ENCODE data around the gene LSAMP. TPM values are rescaled to one million over a fixed set of nuclear protein-coding genes. Genes with fewer than 3 reads are reported as not detected.

The LSAMP gene
- total RNA-seq, 1 experiment from 2014 or later, result not detected

- Histone ChIP-seq H3K4me1 (no peaks in the 10 kb centered on the region), H3K27me3 (replicated peaks; ENCODE audit: control insufficient read depth, insufficient read depth, low read length) (no peaks in the 10 kb centered on the region), H3K4me3 (ENCODE audit: low read depth, low read length) (no peak overlapping the region), H3K9me3 (no peaks in the 10 kb centered on the region), H3K36me3 (ENCODE audit: control insufficient read depth, insufficient read depth, low read length) (no peaks in the 10 kb centered on the region)
- H3K36me3 Mint-ChIP-seq (ENCODE audit: insufficient read depth, unreplicated experiment), result no peaks in the 10 kb centered on the region
- H3K9me3 Mint-ChIP-seq (ENCODE audit: unreplicated experiment), result no peaks in the 10 kb centered on the region
- ChIA-PET CTCF (no interaction called here), POLR2A (no interaction called here)
- BruUV-seq (replicated peaks), result no TSS peak
- no peaks in the 10 kb centered on the region for H3K4me1 Mint-ChIP-seq (ENCODE audit: low read depth, unreplicated experiment)
- no peak for TF ChIP-seq CTCF (IDR thresholded peaks at IDR 0.05; ENCODE audit: insufficient read depth in 1 of 2, low read depth in 1 of 2, low read length in 1 of 2, severe bottlenecking in 1 of 2, unreplicated experiment in 1 of 2)
- no peak for DNase-seq
- no peak overlapping the region for H3K4me3 Mint-ChIP-seq (ENCODE audit: unreplicated experiment)
- no peak overlapping the region for H3K27ac Mint-ChIP-seq (ENCODE audit: unreplicated experiment)
- H3K27me3 Mint-ChIP-seq (ENCODE audit: insufficient read depth, unreplicated experiment), result no peaks in the 10 kb centered on the region
- intact Hi-C loops (cut with micrococcal nuclease; ENCODE audit: unreplicated experiment), result no loop called here
Observed at GRCh38 chr3:116192464-116192863, 252.8 kb downstream of the LSAMP start.

- Histone ChIP-seq H3K9me3 (no peaks in the 10 kb centered on the region), H3K27me3 (replicated peaks; ENCODE audit: control insufficient read depth, insufficient read depth, low read length) (no peaks in the 10 kb centered on the region), H3K36me3 (ENCODE audit: control insufficient read depth, insufficient read depth, low read length) (no peaks in the 10 kb centered on the region), H3K4me3 (ENCODE audit: low read depth, low read length) (no peak overlapping the region), H3K4me1 (no peaks in the 10 kb centered on the region)
- no peaks in the 10 kb centered on the region for H3K9me3 Mint-ChIP-seq (ENCODE audit: unreplicated experiment)
- ChIA-PET POLR2A (no interaction called here), CTCF (no interaction called here)
- intact Hi-C loops (cut with micrococcal nuclease; ENCODE audit: unreplicated experiment), result no loop called here
- H3K27ac Mint-ChIP-seq (ENCODE audit: unreplicated experiment), result no peak overlapping the region
- H3K36me3 Mint-ChIP-seq (ENCODE audit: insufficient read depth, unreplicated experiment), result no peaks in the 10 kb centered on the region
- H3K4me1 Mint-ChIP-seq (ENCODE audit: low read depth, unreplicated experiment), result no peaks in the 10 kb centered on the region
- BruUV-seq (replicated peaks), result no TSS peak
- no peak for DNase-seq
- no peaks in the 10 kb centered on the region for H3K27me3 Mint-ChIP-seq (ENCODE audit: insufficient read depth, unreplicated experiment)
- no peak overlapping the region for H3K4me3 Mint-ChIP-seq (ENCODE audit: unreplicated experiment)
- TF ChIP-seq CTCF (IDR thresholded peaks at IDR 0.05; ENCODE audit: insufficient read depth in 1 of 2, low read depth in 1 of 2, low read length in 1 of 2, severe bottlenecking in 1 of 2, unreplicated experiment in 1 of 2), result no peak
Observed at GRCh38 chr3:116191409-116191808, 253.9 kb downstream of the LSAMP start.

GRCh38 chr3:116190095-116190494 is 255.2 kb downstream of the LSAMP start:
- Histone ChIP-seq H3K9me3 (no peaks in the 10 kb centered on the region), H3K4me1 (no peaks in the 10 kb centered on the region), H3K4me3 (ENCODE audit: low read depth, low read length) (no peak overlapping the region), H3K36me3 (ENCODE audit: control insufficient read depth, insufficient read depth, low read length) (no peaks in the 10 kb centered on the region), H3K27me3 (replicated peaks; ENCODE audit: control insufficient read depth, insufficient read depth, low read length) (no peaks in the 10 kb centered on the region)
- H3K4me1 Mint-ChIP-seq (ENCODE audit: low read depth, unreplicated experiment), result no peaks in the 10 kb centered on the region
- no peaks in the 10 kb centered on the region for H3K9me3 Mint-ChIP-seq (ENCODE audit: unreplicated experiment)
- POLR2A ChIA-PET, result no interaction called here
- BruUV-seq (replicated peaks), result no TSS peak
- H3K27ac Mint-ChIP-seq (ENCODE audit: unreplicated experiment), result no peak overlapping the region
- H3K27me3 Mint-ChIP-seq (ENCODE audit: insufficient read depth, unreplicated experiment), result no peaks in the 10 kb centered on the region
- no peak for DNase-seq
- intact Hi-C loops (cut with micrococcal nuclease; ENCODE audit: unreplicated experiment), result no loop called here
- H3K4me3 Mint-ChIP-seq (ENCODE audit: unreplicated experiment), result no peak overlapping the region
- CTCF ChIA-PET, result no interaction called here
- H3K36me3 Mint-ChIP-seq (ENCODE audit: insufficient read depth, unreplicated experiment), result no peaks in the 10 kb centered on the region
- no peak for TF ChIP-seq CTCF (IDR thresholded peaks at IDR 0.05; ENCODE audit: insufficient read depth in 1 of 2, low read depth in 1 of 2, low read length in 1 of 2, severe bottlenecking in 1 of 2, unreplicated experiment in 1 of 2)

Data from Caco-2 (cell line).